Measurements from ENCODE around the gene ACTL6B. TPM values are rescaled to one million over a fixed set of nuclear protein-coding genes. Genes with fewer than 3 reads are reported as not detected.

Gene ACTL6B
- polyA plus RNA-seq, 1 experiment, result not detected

- no peak for TF ChIP-seq CTCF (IDR thresholded peaks at IDR 0.05; ENCODE audit: insufficient read depth, low read depth, low read length)
- ChIA-PET CTCF (interaction anchor here (1.7 to 10.3 kb wide), 2 partner anchors 11 to 172 kb away, joined by 5 to 110 read pairs; partner anchors contain the start of genes GIGYF1 and SLC12A9), POLR2A (no interaction called here)
- Histone ChIP-seq H3K4me3 (ENCODE audit: low read depth, low read length) (no peak overlapping the region), H3K27me3 (ENCODE audit: control insufficient read depth, insufficient read depth, low read length) (no peaks in the 10 kb centered on the region), H3K36me3 (ENCODE audit: control insufficient read depth, insufficient read depth, low read length) (peaks cover 64% of the 10 kb centered on the region)
- DNase-seq (ENCODE audit: low read depth), result no peak
These were observed 24.5 kb upstream of the ACTL6B start for GRCh38 chr7:100680576-100681271.

- H3K36me3 ChIP-seq (ENCODE audit: control insufficient read depth, insufficient read depth, low read length), result peaks cover 58% of the 10 kb centered on the region
- no peaks in the 10 kb centered on the region for H3K27me3 ChIP-seq (ENCODE audit: control insufficient read depth, insufficient read depth, low read length)
- ChIA-PET POLR2A (interaction anchor here (0.6 kb wide), 1 partner anchor 17 kb away, joined by 11 read pairs; no protein-coding TSS in a partner anchor), CTCF (interaction anchor here (1.7 to 10.3 kb wide), 2 partner anchors 11 to 172 kb away, joined by 5 to 110 read pairs; partner anchors contain the start of genes GIGYF1 and SLC12A9)
- no peak overlapping the region for H3K4me3 ChIP-seq (ENCODE audit: low read depth, low read length)
- no peak for DNase-seq (ENCODE audit: low read depth)
- no peak for TF ChIP-seq CTCF (IDR thresholded peaks at IDR 0.05; ENCODE audit: insufficient read depth, low read depth, low read length)
These were observed 23.8 kb upstream of the ACTL6B start for GRCh38 chr7:100679927-100680575.

- no peak for TF ChIP-seq CTCF (IDR thresholded peaks at IDR 0.05; ENCODE audit: insufficient read depth, low read depth, low read length)
- DNase-seq (ENCODE audit: low read depth), result no peak
- H3K36me3 ChIP-seq (ENCODE audit: control insufficient read depth, insufficient read depth, low read length), result peaks cover 54% of the 10 kb centered on the region
- ChIA-PET POLR2A (interaction anchor here (0.6 kb wide), 1 partner anchor 17 kb away, joined by 11 read pairs; no protein-coding TSS in a partner anchor), CTCF (interaction anchor here (1.7 to 10.3 kb wide), 2 partner anchors 12 to 173 kb away, joined by 5 to 110 read pairs; partner anchors contain the start of genes GIGYF1 and SLC12A9)
- no peak overlapping the region for H3K4me3 ChIP-seq (ENCODE audit: low read depth, low read length)
- no peaks in the 10 kb centered on the region for H3K27me3 ChIP-seq (ENCODE audit: control insufficient read depth, insufficient read depth, low read length)
These were observed 23.1 kb upstream of the ACTL6B start for GRCh38 chr7:100679129-100679926.

GRCh38 chr7:100678291-100678984, 22.2 kb upstream of the ACTL6B start:
- H3K4me3 ChIP-seq (ENCODE audit: low read depth, low read length), result no peak overlapping the region
- H3K36me3 ChIP-seq (ENCODE audit: control insufficient read depth, insufficient read depth, low read length), result peaks cover 48% of the 10 kb centered on the region
- CTCF ChIA-PET, result interaction anchor here (0.6 to 10.3 kb wide), 2 partner anchors 13 to 228 kb away, joined by 3 to 110 read pairs; partner anchors contain the start of gene GIGYF1
- no peak for DNase-seq (ENCODE audit: low read depth)
- no peaks in the 10 kb centered on the region for H3K27me3 ChIP-seq (ENCODE audit: control insufficient read depth, insufficient read depth, low read length)
- POLR2A ChIA-PET, result no interaction called here
- TF ChIP-seq CTCF (IDR thresholded peaks at IDR 0.05; ENCODE audit: insufficient read depth, low read depth, low read length), result no peak

All from BJ (cell line).